ENCODE measurements around the gene PLD3. TPM values are rescaled to one million over a fixed set of nuclear protein-coding genes. Genes with fewer than 3 reads are reported as not detected.

Gene PLD3
- polyA plus RNA-seq, 1 donor (not counting 4 experiments of a cell fraction or from before 2014, with no cell fraction given): 102 TPM

GRCh38 chr19:40396886-40397567 lies 48.5 kb downstream of the PLD3 start:
- Histone ChIP-seq H3K27ac (ENCODE audit: control insufficient read depth, insufficient read depth, low read length) (no peak overlapping the region), H3K4me3 (ENCODE audit: control insufficient read depth in 2 of 3, extremely low read depth in 1 of 3, insufficient read depth in 2 of 3, low read depth in 1 of 3, low read length in 3 of 3) (no peak overlapping the region), H4K20me1 (ENCODE audit: control insufficient read depth, extremely low read depth, insufficient read depth, low read length) (no peaks in the 10 kb centered on the region), H3K27me3 (ENCODE audit: control insufficient read depth, extremely low read depth, insufficient read depth, low read length) (peaks cover 27% of the 10 kb centered on the region), H3K4me1 (ENCODE audit: control insufficient read depth, extremely low read depth, insufficient read depth, low read length) (peaks cover 8% of the 10 kb centered on the region), H2AFZ (ENCODE audit: control insufficient read depth, low read length) (no peak overlapping the region), H3K36me3 (ENCODE audit: control insufficient read depth in 2 of 2, extremely low read depth in 1 of 2, insufficient read depth in 2 of 2, low read length in 2 of 2) (no peaks in the 10 kb centered on the region), H3K9me3 (ENCODE audit: control insufficient read depth, low read depth, low read length) (no peaks in the 10 kb centered on the region), H3K9me1 (ENCODE audit: control insufficient read depth, extremely low read depth, insufficient read depth, low read length) (no peaks in the 10 kb centered on the region), H3K79me2 (ENCODE audit: control insufficient read depth, insufficient read depth, low read length) (no peaks in the 10 kb centered on the region), H3K4me2 (ENCODE audit: control insufficient read depth, extremely low read depth, insufficient read depth, low read depth, low read length) (no peak overlapping the region), H3K9ac (ENCODE audit: control insufficient read depth, extremely low read depth, insufficient read depth, low read length) (no peak overlapping the region)
- FAIRE-seq (no peak), DNase-seq (ENCODE audit: low read depth, low spot score) (no peak)
- dilution Hi-C loops (cut with MboI; ENCODE audit: extremely low pct_ligation_motif_present, low sequenced_read_pairs): no loop called here
- TF ChIP-seq, protein P1, sequence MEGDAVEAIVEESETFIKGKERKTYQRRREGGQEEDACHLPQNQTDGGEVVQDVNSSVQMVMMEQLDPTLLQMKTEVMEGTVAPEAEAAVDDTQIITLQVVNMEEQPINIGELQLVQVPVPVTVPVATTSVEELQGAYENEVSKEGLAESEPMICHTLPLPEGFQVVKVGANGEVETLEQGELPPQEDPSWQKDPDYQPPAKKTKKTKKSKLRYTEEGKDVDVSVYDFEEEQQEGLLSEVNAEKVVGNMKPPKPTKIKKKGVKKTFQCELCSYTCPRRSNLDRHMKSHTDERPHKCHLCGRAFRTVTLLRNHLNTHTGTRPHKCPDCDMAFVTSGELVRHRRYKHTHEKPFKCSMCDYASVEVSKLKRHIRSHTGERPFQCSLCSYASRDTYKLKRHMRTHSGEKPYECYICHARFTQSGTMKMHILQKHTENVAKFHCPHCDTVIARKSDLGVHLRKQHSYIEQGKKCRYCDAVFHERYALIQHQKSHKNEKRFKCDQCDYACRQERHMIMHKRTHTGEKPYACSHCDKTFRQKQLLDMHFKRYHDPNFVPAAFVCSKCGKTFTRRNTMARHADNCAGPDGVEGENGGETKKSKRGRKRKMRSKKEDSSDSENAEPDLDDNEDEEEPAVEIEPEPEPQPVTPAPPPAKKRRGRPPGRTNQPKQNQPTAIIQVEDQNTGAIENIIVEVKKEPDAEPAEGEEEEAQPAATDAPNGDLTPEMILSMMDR (optimal IDR thresholded peaks at IDR 0.05 in 1 of 3, IDR thresholded peaks at IDR 0.05 in 1 of 3, conservative IDR thresholded peaks at IDR 0.05 in 1 of 3; ENCODE audit: extremely low read depth in 1 of 3, insufficient read depth in 2 of 3, low read length in 3 of 3): no peak
- no peak for TF ChIP-seq EZH2 (IDR thresholded peaks at IDR 0.05; ENCODE audit: low read length)

GRCh38 chr19:40397568-40397906 lies 49.0 kb downstream of the PLD3 start:
- no peak overlapping the region for H3K27ac ChIP-seq (ENCODE audit: control insufficient read depth, insufficient read depth, low read length)
- H3K4me2 ChIP-seq (ENCODE audit: control insufficient read depth, extremely low read depth, insufficient read depth, low read depth, low read length): no peak overlapping the region
- H3K4me3 ChIP-seq (ENCODE audit: control insufficient read depth in 2 of 3, extremely low read depth in 1 of 3, insufficient read depth in 2 of 3, low read depth in 1 of 3, low read length in 3 of 3): no peak overlapping the region
- H3K4me1 ChIP-seq (ENCODE audit: control insufficient read depth, extremely low read depth, insufficient read depth, low read length): peaks cover 8% of the 10 kb centered on the region
- H3K36me3 ChIP-seq (ENCODE audit: control insufficient read depth in 2 of 2, extremely low read depth in 1 of 2, insufficient read depth in 2 of 2, low read length in 2 of 2): no peaks in the 10 kb centered on the region
- peaks cover 27% of the 10 kb centered on the region for H3K27me3 ChIP-seq (ENCODE audit: control insufficient read depth, extremely low read depth, insufficient read depth, low read length)
- dilution Hi-C loops (cut with MboI; ENCODE audit: extremely low pct_ligation_motif_present, low sequenced_read_pairs): no loop called here
- no peaks in the 10 kb centered on the region for H3K79me2 ChIP-seq (ENCODE audit: control insufficient read depth, insufficient read depth, low read length)
- FAIRE-seq (no peak), DNase-seq (ENCODE audit: low read depth, low spot score) (no peak)
- H2AFZ ChIP-seq (ENCODE audit: control insufficient read depth, low read length): no peak overlapping the region
- no peaks in the 10 kb centered on the region for H3K9me1 ChIP-seq (ENCODE audit: control insufficient read depth, extremely low read depth, insufficient read depth, low read length)
- no peaks in the 10 kb centered on the region for H4K20me1 ChIP-seq (ENCODE audit: control insufficient read depth, extremely low read depth, insufficient read depth, low read length)
- TF ChIP-seq, protein P1 (optimal IDR thresholded peaks at IDR 0.05 in 1 of 3, IDR thresholded peaks at IDR 0.05 in 1 of 3, conservative IDR thresholded peaks at IDR 0.05 in 1 of 3; ENCODE audit: extremely low read depth in 1 of 3, insufficient read depth in 2 of 3, low read length in 3 of 3): no peak
- no peak for TF ChIP-seq EZH2 (IDR thresholded peaks at IDR 0.05; ENCODE audit: low read length)
- no peaks in the 10 kb centered on the region for H3K9me3 ChIP-seq (ENCODE audit: control insufficient read depth, low read depth, low read length)
- H3K9ac ChIP-seq (ENCODE audit: control insufficient read depth, extremely low read depth, insufficient read depth, low read length): no peak overlapping the region
